ENCODE results near the gene CLRN2. TPM values are rescaled to one million over a fixed set of nuclear protein-coding genes. Genes with fewer than 3 reads are reported as not detected.

CLRN2 gene
- total and polyA plus RNA-seq, 9 of the 15 experiments (the other 6 are each of a cell fraction or from before 2014, with no cell fraction given): not detected

DNA sequence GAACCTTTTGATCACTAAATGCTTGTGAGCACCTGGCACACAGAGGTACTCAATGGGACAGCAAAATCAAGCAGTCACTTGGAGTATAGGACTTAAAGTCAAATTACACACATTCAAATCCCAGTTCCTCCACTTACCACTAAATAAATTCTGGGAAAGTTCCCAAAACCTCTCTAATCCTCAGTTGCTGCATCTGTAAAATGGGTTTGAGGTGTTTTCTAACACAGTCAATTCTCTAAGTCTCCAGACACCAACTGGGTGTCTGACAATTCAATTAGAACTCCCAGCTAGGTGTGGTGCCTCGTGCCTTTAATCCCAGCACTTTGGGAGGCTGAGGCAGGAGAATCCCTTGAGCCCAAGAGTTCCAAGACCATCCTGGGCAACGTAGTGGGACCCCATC lies 22.1 kb upstream of the CLRN2 start:
- Histone ChIP-seq H3K27me3 (ENCODE audit: control insufficient read depth in 2 of 2, insufficient read depth in 2 of 2, low read length in 2 of 2) (no peaks in the 10 kb centered on the region; a peak in 1 of 5 replicates), H3K9me3 (replicated peaks; ENCODE audit: control insufficient read depth, insufficient read depth, low read depth, low read length) (no peaks in the 10 kb centered on the region), H4K20me1 (replicated peaks; ENCODE audit: control insufficient read depth, insufficient read depth, low read length) (no peaks in the 10 kb centered on the region), H3K36me3 (ENCODE audit: control insufficient read depth, insufficient read depth, low read length) (peaks cover 81% of the 10 kb centered on the region), H3K4me3 (no peak overlapping the region), H3K4me1 (replicated peaks in 1 of 2; ENCODE audit: control insufficient read depth in 2 of 2, insufficient read depth in 2 of 2, low read length in 2 of 2) (peaks cover 8 to 18% of the 10 kb centered on the region in 2 experiments), H3K9me1 (ENCODE audit: control insufficient read depth, insufficient read depth, low read length) (no peaks in the 10 kb centered on the region), H3K27ac (ENCODE audit: extremely low read depth, low read depth, low read length) (no peak overlapping the region; the same call in 2 of the 3 replicates), H2AFZ (ENCODE audit: low read depth, low read length) (no peak overlapping the region), H3K9ac (ENCODE audit: insufficient read depth in 1 of 2, low read depth in 2 of 2, low read length in 2 of 2) (no peak overlapping the region), H3K79me2 (ENCODE audit: control insufficient read depth, insufficient read depth, low read length) (peaks cover 14% of the 10 kb centered on the region; the same call in 2 of the 3 replicates), H3K4me2 (ENCODE audit: insufficient read depth, low read length) (no peak overlapping the region)
- DNase-seq (ENCODE audit: extremely low read depth in 1 of 4, low spot score in 3 of 4) (no peak), ATAC-seq (no peak), FAIRE-seq (no peak)
- TF ChIP-seq ATF6 (CRISPR knock-in tag; IDR thresholded peaks at IDR 0.05) (no peak), HDAC2 (IDR thresholded peaks at IDR 0.05) (0 out of 2 replicates have a peak, but pooled peaks have one; percentile 29), ADNP (tag; IDR thresholded peaks at IDR 0.05) (peak; percentile 70), RBM25 (IDR thresholded peaks at IDR 0.05; ENCODE audit: low read depth, low read length, severe bottlenecking) (peak; percentile 82), BCOR (IDR thresholded peaks at IDR 0.05) (peak; percentile 62; the same call in 1 of the 2 replicates), KDM1A (IDR thresholded peaks at IDR 0.05) (peak; percentile 63 to 71; a peak in 3 of 4 replicates)
- WGBS (ENCODE audit: insufficient coverage, low coverage, missing lambda C conversion rate): 81% methylated on average over 2 of the region's 2 CpGs
- CTCF ChIA-PET (ENCODE audit: low intra/inter-chr PET ratio): no interaction called here
- POLR2A ChIA-PET: no interaction called here
- intact Hi-C loops (cut with micrococcal nuclease): no loop called here
- BruUV-seq (replicated peaks): no TSS peak
- in situ Hi-C loops (cut with MboI): no loop called here

All from K562 (cell line).